Measurements from ENCODE around the gene CYP4F3.
"Not testable (repeated sequence)": the region's sequence is repeated elsewhere in the genome, so short reads cannot be mapped to it uniquely, and the experiment has no call there.

The CYP4F3 gene

DNA sequence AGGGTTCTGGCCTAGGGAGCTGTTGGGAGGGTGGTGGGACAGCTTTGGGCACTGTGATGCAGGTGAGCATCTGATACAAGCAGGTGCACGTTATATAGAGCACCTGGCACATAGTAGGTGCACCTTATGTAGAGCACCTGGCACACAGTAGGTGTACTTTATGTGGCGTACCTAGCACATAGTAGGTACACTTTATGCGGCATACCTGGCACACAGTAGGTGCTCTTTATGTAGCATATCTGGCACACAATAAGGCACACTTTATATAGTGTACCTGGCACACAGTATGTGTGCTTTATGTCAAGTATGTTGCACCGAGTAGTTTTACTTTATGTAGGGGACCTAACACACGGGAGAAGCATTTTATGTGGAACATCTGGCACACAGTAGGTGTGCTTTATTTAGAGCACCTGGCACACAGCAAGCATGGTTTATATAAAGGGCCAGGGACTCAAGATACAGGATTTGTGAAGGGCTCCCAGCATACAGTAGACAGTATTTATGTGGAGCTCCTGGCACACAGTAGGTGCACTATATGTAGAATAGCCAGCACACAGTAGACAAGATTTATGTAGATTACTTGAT lies 30.6 kb downstream of the CYP4F3 start:
- DNase-seq = no peak

DNA sequence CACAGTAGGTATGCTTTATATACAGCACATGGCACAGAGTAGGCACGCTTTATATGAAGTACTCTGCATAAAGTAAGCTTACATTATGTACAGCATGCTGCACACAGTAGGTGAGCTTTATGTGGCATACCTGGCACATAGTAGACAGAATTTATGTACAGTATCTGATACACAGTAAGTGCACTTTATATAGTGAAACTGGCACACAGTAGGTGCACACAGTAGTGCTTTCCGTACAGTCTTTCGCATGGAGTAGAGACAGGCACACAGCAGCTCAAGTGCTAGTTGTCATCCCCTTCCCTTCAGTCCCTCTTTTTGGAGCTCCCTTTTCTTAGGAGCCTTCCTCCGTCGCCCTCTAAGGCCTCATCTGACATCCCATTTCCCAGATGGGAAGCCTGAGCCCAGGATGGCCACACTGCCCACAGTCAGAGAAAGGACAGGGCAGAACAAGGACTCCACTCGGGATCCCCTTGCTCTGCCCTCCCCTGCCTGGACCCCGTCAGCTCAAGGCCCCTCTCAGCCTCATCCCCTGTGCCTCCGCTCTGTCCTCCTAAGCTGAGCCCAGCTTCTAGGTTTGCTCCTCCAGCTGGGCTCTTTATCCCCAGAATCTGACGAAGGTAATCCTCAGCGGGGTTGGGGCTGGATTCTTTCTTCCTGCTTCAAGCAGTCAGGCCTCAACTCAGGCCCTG lies 31.3 kb downstream of the CYP4F3 start:
- DNase-seq = no peak

DNA sequence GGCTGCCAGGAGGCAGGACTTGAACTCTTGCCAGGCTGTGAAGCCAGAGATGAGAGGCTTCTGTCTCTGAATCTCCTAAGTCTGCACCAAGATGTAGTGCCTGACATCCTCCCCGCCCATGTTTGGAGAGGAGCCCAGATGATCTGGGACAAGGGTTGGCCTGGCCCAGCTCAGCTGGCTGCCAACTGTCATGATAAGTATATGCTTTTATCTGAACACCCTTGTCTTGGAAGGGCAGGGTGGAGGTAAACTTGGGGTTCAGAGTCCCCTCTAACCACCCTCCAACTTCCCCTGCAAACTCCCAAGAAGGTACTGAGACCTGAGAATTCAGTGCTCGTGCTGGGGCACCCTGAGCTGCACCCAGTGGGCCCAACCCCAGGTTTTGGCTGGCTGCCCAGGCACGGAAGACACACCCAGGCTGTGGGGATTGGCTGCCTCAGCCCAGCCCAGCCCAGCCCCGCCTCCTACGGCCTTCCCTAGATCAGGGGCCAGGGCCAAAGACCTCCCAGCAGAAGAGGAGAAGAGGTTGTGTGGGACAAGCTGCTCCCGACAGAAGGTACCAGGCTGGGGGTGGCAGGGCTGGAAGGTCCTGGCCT lies 32.0 kb downstream of the CYP4F3 start, which contains the start of gene CYP4F12:
CYP4F12 (plus strand) TSS at position 508 of the 596 bp plus-strand sequence. CDS start 443 bp downstream, outside the sequence.
- no peak for DNase-seq

DNA sequence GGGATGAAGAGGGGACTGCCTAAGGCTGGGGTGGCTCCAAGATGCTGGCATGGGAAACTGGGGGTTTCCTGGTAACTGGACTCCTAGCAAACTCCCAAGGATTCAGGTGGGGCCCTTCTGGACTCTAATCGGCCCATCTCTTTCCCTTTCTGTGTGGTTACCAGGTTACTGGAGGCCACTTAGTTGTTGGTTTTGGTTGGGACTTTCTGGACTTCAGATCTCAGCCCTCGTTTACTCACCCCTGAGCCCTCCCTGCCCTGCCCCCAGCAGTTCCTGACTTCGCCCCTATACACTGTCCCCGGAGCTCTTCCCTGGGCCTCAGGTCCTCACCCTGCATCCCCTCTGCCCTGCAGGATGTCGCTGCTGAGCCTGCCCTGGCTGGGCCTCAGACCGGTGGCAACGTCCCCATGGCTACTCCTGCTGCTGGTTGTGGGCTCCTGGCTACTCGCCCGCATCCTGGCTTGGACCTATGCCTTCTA lies 32.5 kb downstream of the CYP4F3 start:
- no peak for DNase-seq

DNA sequence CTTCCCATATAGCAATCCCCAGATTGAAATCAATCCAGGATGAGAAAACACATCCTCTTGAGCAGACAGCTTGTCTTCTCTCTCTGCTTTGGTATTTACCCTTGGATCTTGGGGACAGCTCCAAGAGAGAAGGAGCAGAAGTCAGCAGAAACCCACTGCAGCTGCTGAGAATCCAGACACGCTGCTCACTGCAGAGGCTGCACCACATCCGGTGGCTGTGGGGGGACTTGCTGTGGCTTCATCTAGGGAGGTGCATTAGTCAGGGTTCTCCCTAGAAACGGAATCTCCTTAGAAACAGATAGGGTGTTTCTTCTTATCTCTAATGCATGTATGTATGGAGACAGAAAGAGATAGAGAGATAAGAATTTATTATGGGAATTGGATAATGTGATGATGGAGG lies 34.9 kb downstream of the CYP4F3 start:
- DNase-seq = no peak

DNA sequence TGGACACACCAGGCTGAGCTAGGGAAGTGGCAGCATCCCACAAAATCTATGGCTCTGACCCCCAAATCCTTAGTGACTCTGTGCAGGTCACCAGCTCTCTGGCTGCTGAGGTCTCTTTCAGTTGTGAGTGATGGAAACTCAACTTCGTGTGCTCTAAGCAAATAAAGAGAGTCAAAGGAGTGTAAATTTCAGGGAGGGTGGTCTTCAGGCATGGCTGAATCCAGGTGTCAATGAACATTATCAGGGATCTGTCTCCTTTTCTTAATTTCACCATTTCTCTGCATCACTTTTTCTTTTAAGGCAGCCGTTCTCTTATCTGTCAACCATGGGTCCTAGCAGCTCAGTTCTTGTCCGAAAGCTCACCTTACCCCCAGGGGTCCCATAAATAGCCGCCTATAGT lies 38.4 kb downstream of the CYP4F3 start:
- no peak for DNase-seq

DNA sequence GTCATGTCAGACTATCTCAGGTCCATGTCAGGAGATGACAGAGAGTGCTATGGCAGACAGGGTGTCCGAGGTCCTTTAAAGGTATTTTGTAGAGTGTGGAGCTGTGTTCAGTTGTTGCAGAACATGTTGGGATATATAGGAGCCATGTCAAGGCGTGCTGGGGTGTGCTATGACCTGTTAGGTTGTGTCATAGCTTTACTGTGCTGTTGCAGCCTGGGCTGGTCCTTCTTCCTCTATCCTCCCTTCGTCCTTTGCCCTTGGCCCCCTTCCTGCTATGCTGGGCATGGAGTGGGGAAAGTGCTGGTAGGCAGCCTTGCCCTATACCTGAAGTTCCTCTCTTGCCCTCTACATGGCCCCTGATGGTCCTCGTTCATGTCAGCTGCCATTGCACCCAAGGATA lies 39.2 kb downstream of the CYP4F3 start:
- DNase-seq = not testable (repeated sequence)

DNA sequence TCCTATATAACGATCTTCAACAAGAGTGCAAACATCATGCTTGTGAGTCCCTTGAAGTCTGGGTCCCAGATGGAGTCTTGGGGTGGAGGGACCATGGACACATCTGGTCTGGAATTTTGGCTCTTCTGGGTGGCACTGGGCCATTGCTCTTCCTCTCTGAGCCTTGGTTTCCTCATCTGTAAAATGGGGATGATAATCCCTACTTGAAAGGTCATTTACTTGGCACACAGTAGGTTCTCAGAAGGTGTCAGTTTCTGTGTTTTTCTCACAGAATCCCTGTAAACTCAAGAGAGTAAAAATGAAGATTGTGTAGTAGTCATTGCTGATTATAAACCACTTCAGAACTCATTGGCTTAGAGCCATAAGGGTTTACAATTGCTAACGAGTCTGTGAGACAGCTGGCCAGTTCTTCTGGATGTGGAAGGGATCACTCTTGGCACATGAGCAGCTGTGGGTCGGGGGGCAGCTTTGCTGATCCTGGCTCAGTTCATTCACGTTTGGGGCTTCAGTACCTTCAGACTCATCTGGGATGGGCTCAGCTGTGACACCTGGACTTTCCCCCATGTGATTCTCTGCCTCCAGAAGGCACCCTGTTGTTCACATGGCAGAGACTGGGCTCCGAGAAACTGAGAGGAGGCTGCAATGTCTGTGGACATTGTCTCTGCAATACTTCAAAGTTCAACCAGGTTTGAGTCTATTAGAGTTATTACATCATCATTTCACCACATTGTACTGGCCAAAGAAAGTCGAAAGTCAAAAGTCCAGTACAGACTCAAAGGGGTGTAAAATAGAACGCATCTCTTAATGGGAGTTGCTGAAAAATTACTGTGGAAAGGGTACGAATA lies 40.0 kb downstream of the CYP4F3 start:
- DNase-seq = no peak

DNA sequence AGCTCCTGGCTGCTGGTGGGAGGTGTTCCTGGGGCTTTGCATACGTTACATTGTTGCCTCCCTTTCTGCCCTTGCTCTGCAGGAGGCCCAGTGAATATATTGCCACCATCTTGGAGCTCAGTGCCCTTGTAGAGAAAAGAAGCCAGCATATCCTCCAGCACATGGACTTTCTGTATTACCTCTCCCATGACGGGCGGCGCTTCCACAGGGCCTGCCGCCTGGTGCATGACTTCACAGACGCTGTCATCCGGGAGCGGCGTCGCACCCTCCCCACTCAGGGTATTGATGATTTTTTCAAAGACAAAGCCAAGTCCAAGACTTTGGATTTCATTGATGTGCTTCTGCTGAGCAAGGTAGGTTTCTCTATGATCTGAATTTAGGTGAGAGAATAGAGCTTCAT lies 42.7 kb downstream of the CYP4F3 start:
- no peak for DNase-seq

DNA sequence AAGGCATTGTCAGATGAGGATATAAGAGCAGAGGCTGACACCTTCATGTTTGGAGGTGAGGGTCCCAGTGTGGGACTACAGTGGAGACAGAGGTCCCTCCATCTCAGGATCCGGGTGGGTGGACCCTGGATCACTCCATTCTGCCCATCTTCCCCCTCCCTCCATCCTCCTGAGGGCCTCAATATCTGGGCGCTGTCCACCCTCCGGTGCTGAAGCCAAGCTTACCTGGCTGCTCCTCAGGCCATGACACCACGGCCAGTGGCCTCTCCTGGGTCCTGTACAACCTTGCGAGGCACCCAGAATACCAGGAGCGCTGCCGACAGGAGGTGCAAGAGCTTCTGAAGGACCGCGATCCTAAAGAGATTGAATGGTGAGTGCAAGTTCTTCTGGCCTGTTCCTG lies 44.1 kb downstream of the CYP4F3 start:
- no peak for DNase-seq

DNA sequence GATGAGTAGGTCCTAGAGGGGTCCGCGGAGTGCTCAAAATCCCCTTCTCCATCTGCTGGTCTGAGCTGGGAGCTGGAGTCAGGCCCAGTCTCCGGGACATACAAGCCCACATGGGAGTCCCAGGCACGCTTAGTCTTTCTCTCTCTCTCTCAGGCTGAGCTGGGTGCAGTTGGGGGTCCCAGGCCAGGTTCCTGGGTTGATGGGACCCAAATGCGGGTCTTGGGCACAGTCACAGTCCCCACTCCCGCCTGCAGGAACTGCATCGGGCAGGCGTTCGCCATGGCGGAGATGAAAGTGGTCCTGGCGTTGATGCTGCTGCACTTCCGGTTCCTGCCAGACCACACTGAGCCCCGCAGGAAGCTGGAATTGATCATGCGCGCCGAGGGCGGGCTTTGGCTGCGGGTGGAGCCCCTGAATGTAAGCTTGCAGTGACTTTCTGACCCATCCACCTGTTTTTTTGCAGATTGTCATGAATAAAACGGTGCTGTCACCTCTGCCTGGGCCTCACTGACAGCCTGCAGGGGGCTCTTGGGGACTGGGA lies 56.0 kb downstream of the CYP4F3 start:
- no peak for DNase-seq

DNA sequence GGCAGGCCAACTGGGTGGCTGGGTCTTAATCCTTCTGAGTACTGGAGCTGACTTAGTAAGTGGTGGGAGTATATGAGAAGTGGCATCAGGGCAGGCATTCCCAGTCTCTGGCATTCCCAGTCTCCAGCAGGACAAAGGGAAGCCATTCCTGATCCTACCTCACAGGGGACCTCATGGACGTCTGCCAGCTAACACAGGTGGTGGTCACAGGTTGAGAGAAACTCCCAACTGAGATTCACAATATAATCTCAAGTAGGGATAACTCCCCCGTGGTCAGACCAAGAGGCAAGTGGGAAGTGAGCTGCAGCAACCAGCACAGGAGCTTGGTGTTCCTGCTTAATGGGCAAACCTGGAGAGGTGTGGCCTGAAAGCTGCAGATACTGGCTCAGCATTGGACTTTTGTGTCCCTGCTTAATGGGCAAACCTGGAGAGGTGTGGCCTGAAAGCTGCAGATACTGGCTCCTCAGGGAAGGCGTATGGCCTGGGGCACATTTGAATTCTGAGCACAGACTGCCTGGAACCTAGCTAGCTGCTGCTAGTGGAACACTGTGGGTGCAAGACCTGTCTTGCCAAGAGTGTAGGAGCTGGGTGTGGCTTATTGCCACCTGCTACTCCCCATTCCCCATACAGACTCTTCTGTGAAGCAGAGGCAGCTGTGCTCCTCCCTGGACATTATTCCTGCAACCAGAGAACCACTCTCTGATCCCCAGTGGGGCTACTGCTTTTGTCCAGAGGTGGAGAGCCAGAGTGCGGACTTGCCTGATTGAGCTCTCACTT lies 61.2 kb downstream of the CYP4F3 start:
- DNase-seq = no peak

DNA sequence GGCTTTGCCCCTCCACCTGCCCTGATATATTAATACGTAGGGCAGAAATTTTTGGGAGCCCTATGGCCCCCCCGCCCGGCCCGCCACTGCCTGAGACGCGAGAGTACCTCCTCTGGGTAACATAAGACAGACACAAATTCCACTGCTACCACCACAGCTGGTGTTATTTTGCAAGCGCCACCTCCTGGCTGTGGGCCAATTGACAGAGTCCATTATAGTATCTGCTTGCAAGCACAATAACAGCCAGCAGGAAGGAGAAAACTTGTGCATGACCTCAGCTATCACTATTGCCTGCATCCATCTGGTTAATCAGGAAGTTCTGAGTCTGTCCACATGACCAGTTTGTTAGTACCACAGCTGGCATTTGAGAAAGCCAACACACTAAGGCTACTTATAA lies 61.8 kb downstream of the CYP4F3 start:
- peak; percentile 11 for DNase-seq

All from fibroblast of upper back skin (primary cell).